Heart left ventricle (tissue), 16 donors: ENCODE measurements around the gene AMDHD2. TPM values are rescaled to one million over a fixed set of nuclear protein-coding genes. Genes with fewer than 3 reads are reported as not detected.
A peak's percentile ranks its signal among the peaks of the same experiment; 100 is the strongest.

ENCODE experiments used
- ATAC-seq, 4 donors: fragments of 200-7000 bp; cut with Tn5 transposase; one replicate each; pipeline ENCODE4 v1.9.1; 2020 to 2022; ENCODE audit warnings: moderate library complexity in 4 of 4, mild to moderate bottlenecking in 3 of 4, moderate number of reproducible peaks in 1 of 4
- DNase-seq, 5 donors: peaks; one replicate each; pipeline ENCODE4 v3.0.0-alpha.2; 2020
- H3K27ac ChIP-seq, 12 donors: fragments of 200-600 bp; sonication (generic) in 4 of 12; one replicate each; pipeline versions ENCODE4 v1.5.0 to v1.8.0; 2016 to 2022; ENCODE audit warnings: mild to moderate bottlenecking in 2 of 12
- H3K27me3 ChIP-seq, 9 donors: fragments of 200-600 bp; sonication (generic) in 2 of 9; one replicate each; pipeline versions ENCODE4 v1.5.1 to v1.8.0; 2016 to 2022; ENCODE audit warnings: mild to moderate bottlenecking in 3 of 9
- H3K36me3 ChIP-seq, 9 donors: fragments of 200-600 bp; sonication (generic) in 2 of 9; one replicate each; pipeline versions ENCODE4 v1.5.0 to v1.8.0; 2018 to 2022; ENCODE audit warnings: mild to moderate bottlenecking in 2 of 9
- H3K4me1 ChIP-seq, 12 donors: fragments of 200-600 bp; sonication (generic) in 4 of 12; one replicate each; pipeline versions ENCODE4 v1.5.0 to v1.8.0; 2016 to 2022; ENCODE audit warnings: mild to moderate bottlenecking in 3 of 12
- H3K4me3 ChIP-seq, 12 donors: fragments of 200-600 bp; sonication (generic) in 4 of 12; one replicate each; pipeline versions ENCODE4 v1.5.0 to v1.8.0; 2017 to 2022; ENCODE audit warnings: mild to moderate bottlenecking in 9 of 12, moderate library complexity in 4 of 12
- H3K9me3 ChIP-seq, 12 donors: fragments of 200-600 bp; sonication (generic) in 4 of 12; one replicate each; pipeline versions ENCODE4 v1.5.0 to v1.8.0; 2016 to 2022; ENCODE audit warnings: mild to moderate bottlenecking in 1 of 12
- CTCF ChIP-seq, 12 donors: fragments of 200-600 bp; sonication (generic) in 4 of 12; IDR thresholded peaks; one replicate each; pipeline versions ENCODE4 v1.5.0 to v1.8.0; 2018 to 2022; ENCODE audit warnings: antibody characterized with exemption in 12 of 12, mild to moderate bottlenecking in 5 of 12
- POLR2A ChIP-seq, 2 donors: fragments of 450-650 bp; IDR thresholded peaks; one replicate each; pipeline ENCODE4 v1.6.1; 2017; ENCODE audit warnings: antibody characterized with exemption in 2 of 2, mild to moderate bottlenecking in 2 of 2, moderate library complexity in 2 of 2
- WGBS, 4 donors: extraction: QIAGEN DNeasy Blood & Tissue Kit in 2 of 4; methylation state at CpG; one replicate each; pipeline versions ENCODE4 v1.1.5 to v1.1.7; 2013 to 2018; 5-methylcytosine and 5-hydroxymethylcytosine counted together
- intact Hi-C, 10 donors: fragments of 100-400 bp; cut with DNase I; formaldehyde crosslinking; loops; one replicate each; pipeline versions ENCODE4 v1.11.1 to v1.14.2; 2022
- polyA plus RNA-seq, 2 donors: library from polyadenylated mRNA; stranded (reverse); fragments of 200-250 nt; gene quantifications; one replicate each; pipeline ENCODE4 v1.2.3, GENCODE V29; 2013
- total RNA-seq, 9 donors: library from RNA; depleted of rRNA in 2 of 9; stranded (reverse); fragments of >200 nt in 2 of 9; fragmentation: NEBNext Ultra II Directional in 3 of 9; extraction: Animal tissue kit (Norgen Biotek cat#: 25700) in 3 of 9; gene quantifications; one replicate each; pipeline versions ENCODE4 v1.1.0 to v1.2.4, GENCODE V29; 2016 to 2023
- donor health status: ischemic (EF 13 %, LVEDD 7.1; RV severe dilation, severe dysfunction).
- donor health status: healthy with polysubstance abuse.
- donor health status: DM: no; HTN: yes; CAD: no.
- donor health status: DM: no; HTN: no; CAD: no.
- donor health status: ischemic (EF 25% LVEDD 6.9; RV normal size, moderate dysfunction).
- donor health status: ischemic (EF 25% LVEDD 5.7; RV mildly dilated, moderate dysfunction).
- donor health status: healthy.
- donor health status: DM: yes; HTN: yes; CAD: no.
- donor health status: ischemic (EF 35%, LVEDD 5.7; RV mildly dilated, moderate dysfunction).
- donor health status: nonischemic (EF 11% LVEDD 7.7; RV severe dilation, severe dysfunction).
- donor health status: DM: yes; HTN: yes; CAD: no.
- donor health status: PGD.
- donor health status: ischemic (EF 29% LVEDD 5.4; RV normal size, mild dysfunction).
- donor health status: nonischemic (EF 23%, LVEDD 6.1; RV moderate dilation, normal function).

Gene AMDHD2
- total and polyA plus RNA-seq, 11 donors = 8.9 to 34.0 (median 11.8) TPM

GRCh38 chr16:2513405-2514332, 6.5 kb upstream of the AMDHD2 start, which contains the start of gene ATP6V0C:
Gene ATP6V0C, plus strand, starts transcription at chr16:2513952. Its CDS starts 152 bp downstream, at chr16:2514104.
- WGBS, 4 donors = 1 to 6% (median 3%) methylated on average over 22 to 122 of the region's 122 CpGs
- no peaks in the 10 kb centered on the region for H3K9me3 ChIP-seq
- peak within 1 kb of the TSS; percentile 93 to 99 (median 95) for H3K27ac ChIP-seq
- DNase-seq (peak; percentile 91 to 96 (median 92)), ATAC-seq (peak; percentile 71 to 90 (median 88))
- intact Hi-C loops = loop anchor here in 2 of 10 donors (1.0 to 10.0 kb wide), 2 partner anchors 24 to 249 kb away; partner anchors contain the start of gene RNPS1 (in 1 of the 2)
- H3K36me3 ChIP-seq = peaks cover 0 to 5% (median 0%) of the 10 kb centered on the region in 9 donors
- H3K4me1 ChIP-seq = peaks cover 11 to 80% (median 44%) of the 10 kb centered on the region in 12 donors
- peak; percentile 10 to 90 for TF ChIP-seq POLR2A (IDR thresholded peaks at IDR 0.05)
- TF ChIP-seq CTCF (IDR thresholded peaks at IDR 0.05) = no peak
- no peaks in the 10 kb centered on the region for H3K27me3 ChIP-seq
- peak within 1 kb of the TSS; percentile 87 to 100 (median 96) for H3K4me3 ChIP-seq

GRCh38 chr16:2514333-2515179, 5.6 kb upstream of the AMDHD2 start:
- DNase-seq (peak in 1 of 5 donors; percentile 71), ATAC-seq (no peak)
- intact Hi-C loops = loop anchor here in 2 of 10 donors (1.0 to 10.0 kb wide), 2 partner anchors 23 to 250 kb away; partner anchors contain the start of gene RNPS1 (in 1 of the 2)
- Histone ChIP-seq H3K9me3 (no peaks in the 10 kb centered on the region), H3K27me3 (no peaks in the 10 kb centered on the region), H3K27ac (peak overlapping the region; percentile 93 to 99 (median 95)), H3K36me3 (peaks cover 0 to 14% (median 4%) of the 10 kb centered on the region in 9 donors), H3K4me3 (peak overlapping the region; percentile 87 to 100 (median 96)), H3K4me1 (peaks cover 20 to 81% (median 53%) of the 10 kb centered on the region in 12 donors)
- no peak for TF ChIP-seq CTCF (IDR thresholded peaks at IDR 0.05)
- no peak for TF ChIP-seq POLR2A (IDR thresholded peaks at IDR 0.05)
- 1 to 2% (median 1%) methylated on average over 21 to 63 of the region's 63 CpGs for WGBS, 4 donors

GRCh38 chr16:2515180-2515851, 4.9 kb upstream of the AMDHD2 start:
- Histone ChIP-seq H3K27ac (peak overlapping the region in 11 of 12 donors; percentile 93 to 99 (median 95)), H3K36me3 (peaks cover 0 to 17% (median 6%) of the 10 kb centered on the region in 9 donors), H3K27me3 (no peaks in the 10 kb centered on the region), H3K9me3 (no peaks in the 10 kb centered on the region), H3K4me3 (peak overlapping the region; percentile 87 to 100 (median 96)), H3K4me1 (peaks cover 22 to 78% (median 57%) of the 10 kb centered on the region in 12 donors)
- ATAC-seq (no peak), DNase-seq (peak in 2 of 5 donors; percentile 19 to 55)
- TF ChIP-seq CTCF (IDR thresholded peaks at IDR 0.05) (no peak), POLR2A (IDR thresholded peaks at IDR 0.05) (no peak)
- intact Hi-C loops = loop anchor here in 1 of 10 donors (10.0 kb wide), 1 partner anchor 251 kb away; the partner anchor contains the start of gene RNPS1
- WGBS, 4 donors = 24 to 41% (median 31%) methylated on average over 10 to 14 of the region's 14 CpGs
